Measurements from ENCODE around the gene PNPO. TPM values are rescaled to one million over a fixed set of nuclear protein-coding genes. Genes with fewer than 3 reads are reported as not detected.

PNPO gene
- total and polyA plus RNA-seq, 2 of the 8 experiments (the other 6 are each of a cell fraction or from before 2014, with no cell fraction given) = 7.0 to 8.1 TPM

DNA sequence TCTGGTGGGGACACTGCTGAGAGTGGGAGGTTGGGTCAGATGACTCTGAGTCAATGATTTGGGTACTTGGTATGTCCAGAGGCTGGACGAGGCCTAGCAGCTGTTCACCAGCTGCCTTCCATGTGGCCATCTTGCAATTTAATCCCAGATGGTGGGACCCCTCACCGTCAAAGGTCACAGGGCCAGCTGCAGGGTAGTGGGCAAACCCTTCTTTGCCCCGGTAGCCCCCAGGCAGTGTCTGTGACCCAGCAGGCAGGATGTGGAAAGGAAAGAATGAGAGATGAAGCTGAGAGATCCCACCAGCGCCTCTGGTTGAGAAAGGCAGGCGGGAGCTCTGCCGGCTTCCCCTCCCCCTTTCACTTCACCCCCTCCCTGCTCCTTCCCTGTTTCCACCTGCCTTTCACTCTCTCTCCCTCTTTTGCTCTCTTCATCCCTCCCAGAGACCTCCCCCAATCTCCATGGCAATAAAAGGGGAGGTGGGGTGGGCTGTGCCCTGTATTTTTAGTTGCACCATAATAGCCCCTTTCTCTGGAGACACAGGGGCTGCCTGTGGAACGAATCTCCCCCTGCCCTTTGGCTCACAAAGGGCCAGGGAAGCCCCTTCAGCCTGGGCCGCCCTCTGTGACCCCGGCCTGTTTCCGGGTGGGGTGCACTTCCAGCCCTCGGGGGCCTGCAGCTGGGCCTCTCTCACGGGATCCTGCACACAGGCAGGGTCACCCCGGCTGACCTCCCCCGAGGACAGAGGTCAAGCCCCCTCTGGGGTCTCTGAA is 49.8 kb downstream of the PNPO start (continued):
- TF ChIP-seq, protein P1, sequence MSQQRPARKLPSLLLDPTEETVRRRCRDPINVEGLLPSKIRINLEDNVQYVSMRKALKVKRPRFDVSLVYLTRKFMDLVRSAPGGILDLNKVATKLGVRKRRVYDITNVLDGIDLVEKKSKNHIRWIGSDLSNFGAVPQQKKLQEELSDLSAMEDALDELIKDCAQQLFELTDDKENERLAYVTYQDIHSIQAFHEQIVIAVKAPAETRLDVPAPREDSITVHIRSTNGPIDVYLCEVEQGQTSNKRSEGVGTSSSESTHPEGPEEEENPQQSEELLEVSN (IDR thresholded peaks at IDR 0.05) = peak; percentile 18; the same call in 1 of the 2 replicates
- no peak for TF ChIP-seq ZNF274 (IDR thresholded peaks at IDR 0.05; ENCODE audit: borderline replicate concordance, extremely low read depth, low read length)
- 0 out of 3 replicates have a peak, but pooled peaks of 1 of the 2 experiments have one; percentile 31 for TF ChIP-seq EP300 (IDR thresholded peaks at IDR 0.05; ENCODE audit: borderline replicate concordance in 1 of 2, low read depth in 2 of 2, low read length in 2 of 2)
- TF ChIP-seq BACH1 (IDR thresholded peaks at IDR 0.05; ENCODE audit: low read length) = no peak

Data from H1 (cell line).